SK-N-SH treated with all-trans-retinoic acid at 6 μM for 48 hours (cell line): ENCODE results near the gene CD84.

Experiments
- ATAC-seq: fragments of 200-7000 bp; cut with Tn5 transposase; 3 replicates; pipeline ENCODE4 v1.9.1; 2020; ENCODE audit warnings: mild to moderate bottlenecking, moderate library complexity
- ARNTL ChIP-seq: fragments of 450-650 bp; formaldehyde crosslinking; IDR thresholded peaks from 2 replicates; pipeline ENCODE4 v1.5.0; 2020; ENCODE audit warnings: low read depth, mild to moderate bottlenecking, moderate library complexity, borderline replicate concordance
- BACH2 ChIP-seq: fragments of 250-450 bp; sonication (Bioruptor Pico); IDR thresholded peaks from 2 replicates; pipeline ENCODE4 v1.9.0; 2021; ENCODE audit warnings: mild to moderate bottlenecking, borderline replicate concordance
- CREB5 ChIP-seq: fragments of 250-450 bp; sonication (Bioruptor Pico); IDR thresholded peaks from 2 replicates; pipeline ENCODE4 v1.5.1; 2020; ENCODE audit warnings: low read depth, mild to moderate bottlenecking, moderate library complexity
- CSDC2 ChIP-seq: fragments of 250-450 bp; sonication (Bioruptor Pico); IDR thresholded peaks from 2 replicates; pipeline ENCODE4 v1.5.0; 2020; ENCODE audit warnings: mild to moderate bottlenecking, moderate library complexity
- CSRNP3 ChIP-seq: fragments of 250-450 bp; sonication (Bioruptor Pico); IDR thresholded peaks from 2 replicates; pipeline ENCODE4 v1.5.1; 2021; ENCODE audit warnings: mild to moderate bottlenecking, moderate library complexity
- GLIS3 ChIP-seq: fragments of 250-450 bp; sonication (Bioruptor Pico); IDR thresholded peaks from 2 replicates; pipeline ENCODE4 v1.5.0; 2020; ENCODE audit warnings: mild to moderate bottlenecking, moderate library complexity
- ISL1 ChIP-seq: fragments of 250-450 bp; sonication (Bioruptor Pico); IDR thresholded peaks from 2 replicates; pipeline ENCODE4 v2.1.2; 2022; ENCODE audit warnings: mild to moderate bottlenecking, moderate library complexity
- OSR1 ChIP-seq: fragments of 250-450 bp; sonication (Bioruptor Pico); IDR thresholded peaks from 2 replicates; pipeline ENCODE4 v1.8.0; 2022; ENCODE audit warnings: moderate library complexity, mild to moderate bottlenecking, inconsistent platforms
- PATZ1 ChIP-seq: fragments of 250-450 bp; sonication (Bioruptor Pico); IDR thresholded peaks from 2 replicates; pipeline ENCODE4 v1.8.0; 2020; ENCODE audit warnings: mild to moderate bottlenecking, moderate library complexity, borderline replicate concordance
- POU6F1 ChIP-seq: fragments of 250-450 bp; sonication (Bioruptor Pico); IDR thresholded peaks from 2 replicates; pipeline ENCODE4 v1.8.0; 2021; ENCODE audit warnings: low read depth, mild to moderate bottlenecking, moderate library complexity, borderline replicate concordance
- PPARA ChIP-seq: fragments of 250-450 bp; sonication (Bioruptor Pico); IDR thresholded peaks from 2 replicates; pipeline ENCODE4 v1.5.0; 2020; ENCODE audit warnings: mild to moderate bottlenecking, borderline replicate concordance
- RARB ChIP-seq: fragments of 250-450 bp; sonication (Bioruptor Pico); IDR thresholded peaks from 2 replicates; pipeline ENCODE4 v1.8.0; 2021; ENCODE audit warnings: mild to moderate bottlenecking, moderate library complexity
- SNAI2 ChIP-seq: fragments of 250-450 bp; sonication (Bioruptor Pico); IDR thresholded peaks from 2 replicates; pipeline ENCODE4 v1.5.0; 2020; ENCODE audit warnings: mild to moderate bottlenecking, moderate library complexity
- TCF4 ChIP-seq: fragments of 250-450 bp; sonication (Bioruptor Pico); IDR thresholded peaks from 2 replicates; pipeline ENCODE4 v1.8.0; 2021; ENCODE audit warnings: mild to moderate bottlenecking, moderate library complexity, borderline replicate concordance
- TOX ChIP-seq: fragments of 250-450 bp; sonication (Bioruptor Pico); IDR thresholded peaks from 2 replicates; pipeline ENCODE4 v1.8.0; 2021; ENCODE audit warnings: mild to moderate bottlenecking, moderate library complexity, borderline replicate concordance
- TSHZ2 ChIP-seq: fragments of 250-450 bp; sonication (Bioruptor Pico); IDR thresholded peaks from 2 replicates; pipeline ENCODE4 v1.5.0; 2020; ENCODE audit warnings: mild to moderate bottlenecking, moderate library complexity
- ZC3H10 ChIP-seq: fragments of 250-450 bp; sonication (Bioruptor Pico); IDR thresholded peaks from 2 replicates; pipeline ENCODE4 v1.5.1; 2021; ENCODE audit warnings: mild to moderate bottlenecking, moderate library complexity
- ZFP3 ChIP-seq: fragments of 250-450 bp; sonication (Bioruptor Pico); IDR thresholded peaks from 2 replicates; pipeline ENCODE4 v1.5.0; 2020; ENCODE audit warnings: mild to moderate bottlenecking, moderate library complexity
- ZFP30 ChIP-seq: fragments of 450-650 bp; formaldehyde crosslinking; IDR thresholded peaks from 2 replicates; pipeline ENCODE4 v1.5.0; 2022; ENCODE audit warnings: mild to moderate bottlenecking, moderate library complexity
- ZNF565 ChIP-seq: fragments of 450-650 bp; formaldehyde crosslinking; conservative IDR thresholded peaks from 2 replicates; pipeline ENCODE4 v1.5.0; 2020; ENCODE audit warnings: low read depth, mild to moderate bottlenecking, moderate library complexity
- ZNF70 ChIP-seq: fragments of 450-650 bp; formaldehyde crosslinking; IDR thresholded peaks from 2 replicates; pipeline ENCODE4 v1.5.0; 2020; ENCODE audit warnings: mild to moderate bottlenecking, moderate library complexity
- ZNF8 ChIP-seq: fragments of 450-650 bp; formaldehyde crosslinking; IDR thresholded peaks from 2 replicates; pipeline ENCODE4 v1.5.0; 2020; ENCODE audit warnings: mild to moderate bottlenecking, moderate library complexity

The CD84 gene

GRCh38 chr1:160494620-160495019 is 84.7 kb downstream of the CD84 start:
- peak; percentile 81 for ATAC-seq
- TF ChIP-seq ZNF70 (no peak), ZFP3 (CRISPR knock-in tag) (no peak), ZC3H10 (CRISPR knock-in tag) (no peak), ISL1 (no peak), TCF4 (CRISPR knock-in tag) (no peak), ZFP30 (no peak), ZNF565 (CRISPR knock-in tag) (no peak), PPARA (CRISPR knock-in tag) (no peak), BACH2 (CRISPR knock-in tag) (no peak), RARB (CRISPR knock-in tag) (no peak), TSHZ2 (CRISPR knock-in tag) (no peak), CSRNP3 (CRISPR knock-in tag) (no peak), TOX (CRISPR knock-in tag) (no peak), PATZ1 (no peak), ARNTL (no peak), CREB5 (CRISPR knock-in tag) (no peak), GLIS3 (no peak), POU6F1 (CRISPR knock-in tag) (no peak)
- TF ChIP-seq, all 23 proteins: peak for 0

GRCh38 chr1:160492617-160493016 is 86.7 kb downstream of the CD84 start:
- no peak for TF ChIP-seq PATZ1
- no peak for TF ChIP-seq GLIS3
- no peak for TF ChIP-seq ZNF565 (CRISPR knock-in tag)
- no peak for TF ChIP-seq SNAI2 (CRISPR knock-in tag)
- no peak for ATAC-seq

GRCh38 chr1:160491981-160492380 is 87.3 kb downstream of the CD84 start:
- ATAC-seq, result no peak
- TF ChIP-seq RARB (CRISPR knock-in tag) (no peak), ZNF70 (no peak), OSR1 (CRISPR knock-in tag) (no peak), PPARA (CRISPR knock-in tag) (no peak), ZNF8 (CRISPR knock-in tag) (no peak), SNAI2 (CRISPR knock-in tag) (no peak), BACH2 (CRISPR knock-in tag) (no peak), POU6F1 (CRISPR knock-in tag) (no peak), CSDC2 (CRISPR knock-in tag) (no peak), ZNF565 (CRISPR knock-in tag) (no peak), ISL1 (no peak), ZFP30 (no peak)
